Astrocyte (in vitro differentiated cells and primary cell): ENCODE measurements around the gene SNX24. TPM values are rescaled to one million over a fixed set of nuclear protein-coding genes. Genes with fewer than 3 reads are reported as not detected.

ENCODE experiments used
- DNase-seq: peaks from one replicate; pipeline ENCODE4 v3.0.0-alpha.2; 2010; ENCODE audit warnings: low read depth
- FAIRE-seq: peaks from 2 replicates; lab custom pipeline; 2011; peaks lifted over from hg19 to GRCh38; lab: Jason Lieb, UNC
- H2AFZ ChIP-seq: 2 replicates; pipeline ENCODE4 v1.6.0; 2012; ENCODE audit warnings: low read depth, low read length, inconsistent platforms
- H3K27ac ChIP-seq: 2 replicates; pipeline ENCODE4 v1.5.1; 2011; ENCODE audit warnings: low read depth, low read length, inconsistent platforms
- H3K27me3 ChIP-seq: 2 replicates; pipeline ENCODE4 v1.6.0; 2011; ENCODE audit warnings: low read length, inconsistent platforms; ENCODE audit not compliant: insufficient read depth
- H3K36me3 ChIP-seq: 2 replicates; pipeline ENCODE4 v1.5.1; 2011; ENCODE audit warnings: low read length, inconsistent platforms; ENCODE audit not compliant: insufficient read depth
- H3K4me1 ChIP-seq: 2 replicates; pipeline ENCODE4 v1.5.1; 2011; ENCODE audit warnings: low read length, inconsistent platforms; ENCODE audit not compliant: insufficient read depth
- H3K4me2 ChIP-seq: 2 replicates; pipeline ENCODE4 v1.6.0; 2012; ENCODE audit warnings: low read length, inconsistent platforms
- H3K4me3 ChIP-seq: 2 replicates; pipeline ENCODE4 v1.5.1; 2011; ENCODE audit warnings: low read depth, mild to moderate bottlenecking, low read length, inconsistent platforms; ENCODE audit not compliant: insufficient read depth
- H3K79me2 ChIP-seq: 2 replicates; pipeline ENCODE4 v1.6.0; 2012; ENCODE audit warnings: mild to moderate bottlenecking, low read length, inconsistent platforms; ENCODE audit not compliant: insufficient read depth
- H3K9ac ChIP-seq: 2 replicates; pipeline ENCODE4 v1.6.0; 2012; ENCODE audit warnings: mild to moderate bottlenecking, low read length, inconsistent platforms
- H3K9me3 ChIP-seq: 2 replicates; pipeline ENCODE4 v1.5.1; 2012; ENCODE audit warnings: low read depth, mild to moderate bottlenecking, low read length, inconsistent platforms; ENCODE audit not compliant: insufficient read depth
- H4K20me1 ChIP-seq: 2 replicates; pipeline ENCODE4 v1.6.0; 2012; ENCODE audit warnings: low read length, inconsistent platforms; ENCODE audit not compliant: insufficient read depth
- H3K27ac Mint-ChIP-seq: one replicate; pipeline ENCODE4 v1.8.0; 2021; ENCODE audit warnings: mild to moderate bottlenecking, mixed read lengths; ENCODE audit not compliant: unreplicated experiment
- H3K27me3 Mint-ChIP-seq: one replicate; pipeline ENCODE4 v1.8.0; 2021; ENCODE audit warnings: low read depth, mixed read lengths; ENCODE audit not compliant: unreplicated experiment
- H3K36me3 Mint-ChIP-seq: one replicate; pipeline ENCODE4 v1.8.0; 2021; ENCODE audit warnings: low read depth, mixed read lengths; ENCODE audit not compliant: unreplicated experiment
- H3K4me1 Mint-ChIP-seq: one replicate; pipeline ENCODE4 v1.8.0; 2021; ENCODE audit warnings: low read depth, mixed read lengths; ENCODE audit not compliant: unreplicated experiment
- H3K4me3 Mint-ChIP-seq: one replicate; pipeline ENCODE4 v1.8.0; 2021; ENCODE audit warnings: mild to moderate bottlenecking, moderate library complexity, mixed read lengths; ENCODE audit not compliant: unreplicated experiment
- H3K9me3 Mint-ChIP-seq: one replicate; pipeline ENCODE4 v1.8.0; 2021; ENCODE audit warnings: mild to moderate bottlenecking, mixed read lengths; ENCODE audit not compliant: unreplicated experiment
- EZH2 ChIP-seq: IDR thresholded peaks from 2 replicates; pipeline ENCODE4 v1.6.1; 2012; ENCODE audit warnings: mild to moderate bottlenecking, low read length, inconsistent platforms; ENCODE audit not compliant: insufficient read depth
- total RNA-seq: library from RNA; stranded (reverse); gene quantifications from 2 replicates; pipeline ENCODE4 v1.2.1, GENCODE V29; 2021
- TF ChIP-seq, protein P1 (sequence below): IDR thresholded peaks from 2 replicates; pipeline ENCODE4 v1.5.1; 2011; ENCODE audit warnings: low read depth, mild to moderate bottlenecking, inconsistent platforms, low read length, moderate library complexity; ENCODE audit not compliant: insufficient read depth

Gene SNX24
- total RNA-seq, 1 donor from 2014 or later: 44.6 TPM

DNA sequence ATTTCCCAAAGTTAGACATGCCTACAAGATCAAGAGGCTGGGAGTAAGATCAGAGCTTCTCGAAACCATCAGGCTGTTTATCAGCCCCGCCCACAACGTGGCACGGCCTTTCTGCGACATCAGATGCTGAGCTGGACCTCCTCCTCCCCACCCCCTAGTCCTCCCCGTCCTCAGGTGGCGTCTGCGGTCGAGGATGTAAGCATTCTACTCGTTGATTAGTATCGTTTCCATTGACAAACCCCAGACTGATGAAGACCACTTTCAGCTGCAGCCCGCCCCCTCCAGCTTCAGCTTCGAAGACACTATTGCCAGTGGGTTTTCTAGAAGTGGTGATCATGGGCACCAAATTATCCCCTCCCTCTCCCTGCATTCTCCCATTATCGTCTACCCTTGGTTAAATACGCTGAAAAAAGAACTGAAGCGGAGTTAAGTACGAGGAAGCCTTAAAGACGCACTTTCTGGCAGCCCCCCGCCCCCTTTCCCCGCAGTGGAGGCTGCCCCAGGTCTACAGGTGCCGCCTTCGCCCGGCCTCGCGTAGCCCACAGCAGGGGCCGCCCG, 190.0 kb downstream of the SNX24 start:
- Histone ChIP-seq H3K79me2 (no peaks in the 10 kb centered on the region), H3K9ac (peak overlapping the region; percentile 83), H2AFZ (peak overlapping the region; percentile 97), H3K27ac (no peak overlapping the region), H3K27me3 (no peaks in the 10 kb centered on the region), H3K4me2 (peak overlapping the region; percentile 88), H3K9me3 (no peaks in the 10 kb centered on the region), H3K4me1 (no peaks in the 10 kb centered on the region), H3K4me3 (peak overlapping the region; percentile 87), H4K20me1 (peaks cover 12% of the 10 kb centered on the region), H3K36me3 (no peaks in the 10 kb centered on the region)
- peaks cover 5% of the 10 kb centered on the region for H3K36me3 Mint-ChIP-seq
- peak overlapping the region; percentile 93 for H3K4me3 Mint-ChIP-seq
- peaks cover 8% of the 10 kb centered on the region for H3K4me1 Mint-ChIP-seq
- TF ChIP-seq EZH2: no peak
- TF ChIP-seq, protein P1, sequence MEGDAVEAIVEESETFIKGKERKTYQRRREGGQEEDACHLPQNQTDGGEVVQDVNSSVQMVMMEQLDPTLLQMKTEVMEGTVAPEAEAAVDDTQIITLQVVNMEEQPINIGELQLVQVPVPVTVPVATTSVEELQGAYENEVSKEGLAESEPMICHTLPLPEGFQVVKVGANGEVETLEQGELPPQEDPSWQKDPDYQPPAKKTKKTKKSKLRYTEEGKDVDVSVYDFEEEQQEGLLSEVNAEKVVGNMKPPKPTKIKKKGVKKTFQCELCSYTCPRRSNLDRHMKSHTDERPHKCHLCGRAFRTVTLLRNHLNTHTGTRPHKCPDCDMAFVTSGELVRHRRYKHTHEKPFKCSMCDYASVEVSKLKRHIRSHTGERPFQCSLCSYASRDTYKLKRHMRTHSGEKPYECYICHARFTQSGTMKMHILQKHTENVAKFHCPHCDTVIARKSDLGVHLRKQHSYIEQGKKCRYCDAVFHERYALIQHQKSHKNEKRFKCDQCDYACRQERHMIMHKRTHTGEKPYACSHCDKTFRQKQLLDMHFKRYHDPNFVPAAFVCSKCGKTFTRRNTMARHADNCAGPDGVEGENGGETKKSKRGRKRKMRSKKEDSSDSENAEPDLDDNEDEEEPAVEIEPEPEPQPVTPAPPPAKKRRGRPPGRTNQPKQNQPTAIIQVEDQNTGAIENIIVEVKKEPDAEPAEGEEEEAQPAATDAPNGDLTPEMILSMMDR: no peak
- FAIRE-seq: no peak
- no peaks in the 10 kb centered on the region for H3K9me3 Mint-ChIP-seq
- peaks cover 5% of the 10 kb centered on the region for H3K27me3 Mint-ChIP-seq
- DNase-seq: peak; percentile 14
- H3K27ac Mint-ChIP-seq: peak overlapping the region; percentile 83

DNA sequence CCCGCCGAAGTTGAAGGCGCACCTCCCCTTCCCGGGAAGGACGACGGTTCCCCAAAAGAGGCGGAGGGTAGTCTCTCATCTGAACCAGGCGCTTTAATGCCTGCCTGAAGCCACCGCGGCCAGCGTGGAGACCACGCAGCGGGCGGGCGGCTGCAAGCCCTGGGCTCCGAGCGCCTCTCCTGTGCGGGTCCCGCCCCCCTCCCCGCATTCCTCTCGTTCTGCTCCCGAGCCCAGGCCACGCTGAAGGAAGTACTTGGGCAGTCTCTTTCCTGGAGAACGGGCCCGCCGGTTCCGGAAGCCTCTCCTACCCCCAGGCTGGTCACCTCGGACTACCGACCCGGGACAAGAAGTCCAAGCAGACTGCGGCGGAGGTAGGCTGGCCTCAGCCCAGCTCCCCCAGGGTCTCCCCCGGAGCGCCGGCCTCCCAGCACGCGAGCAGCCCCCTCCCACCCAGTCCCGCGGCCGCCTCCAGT, 190.5 kb downstream of the SNX24 start:
- Mint-ChIP-seq H3K36me3 (peaks cover 5% of the 10 kb centered on the region), H3K9me3 (no peaks in the 10 kb centered on the region), H3K4me1 (peaks cover 8% of the 10 kb centered on the region), H3K4me3 (peak overlapping the region; percentile 93), H3K27me3 (peaks cover 5% of the 10 kb centered on the region), H3K27ac (peak overlapping the region; percentile 77)
- no peaks in the 10 kb centered on the region for H3K4me1 ChIP-seq
- no peak for TF ChIP-seq EZH2
- TF ChIP-seq, protein P1: no peak
- H3K4me3 ChIP-seq: peak overlapping the region; percentile 87
- H3K79me2 ChIP-seq: no peaks in the 10 kb centered on the region
- no peak overlapping the region for H3K27ac ChIP-seq
- H3K9me3 ChIP-seq: no peaks in the 10 kb centered on the region
- peak overlapping the region; percentile 83 for H3K9ac ChIP-seq
- H4K20me1 ChIP-seq: peaks cover 12% of the 10 kb centered on the region
- peak overlapping the region; percentile 88 for H3K4me2 ChIP-seq
- H3K27me3 ChIP-seq: no peaks in the 10 kb centered on the region
- H2AFZ ChIP-seq: peak overlapping the region; percentile 97
- FAIRE-seq (no peak), DNase-seq (peak; percentile 29)
- H3K36me3 ChIP-seq: no peaks in the 10 kb centered on the region
